Endothelial cell of umbilical vein (primary cell): Measurements from ENCODE around the gene ILF2. TPM values are rescaled to one million over a fixed set of nuclear protein-coding genes. Genes with fewer than 3 reads are reported as not detected.
A peak's percentile ranks its signal among the peaks of the same experiment; 100 is the strongest.

Experiments
- BruUV-seq: library from RNA; stranded (reverse); fragments of 400-500 nt; replicated peaks from 2 replicates; lab custom pipeline; 2021; lab: Mats Ljungman, UMichigan
- CTCF ChIA-PET: fragments of 300-600, 350-600 bp; sonication (Branson Sonifier 250); formaldehyde crosslinking; loops from one replicate; lab custom pipeline; 2021; ENCODE audit warnings: antibody characterized with exemption, inconsistent platforms; lab: Charles Lee
- POLR2A ChIA-PET: fragments of 300-600, 350-600 bp; sonication (Branson Sonifier 250); formaldehyde crosslinking; loops from one replicate; lab custom pipeline; 2021; ENCODE audit warnings: antibody characterized with exemption, inconsistent platforms; lab: Charles Lee
- DNase-seq: peaks from one replicate; pipeline ENCODE4 v3.0.0-alpha.2; 2011; ENCODE audit warnings: low read depth, low spot score
- FAIRE-seq: peaks from 2 replicates; lab custom pipeline; 2011; peaks lifted over from hg19 to GRCh38; lab: Jason Lieb, UNC
- H2AFZ ChIP-seq: 2 replicates; pipeline ENCODE4 v1.6.0; 2012; ENCODE audit warnings: low read depth, low read length, control low read depth, inconsistent platforms
- H3K27ac ChIP-seq: 2 replicates; pipeline ENCODE4 v1.5.1; 2011; ENCODE audit warnings: low read depth, mild to moderate bottlenecking, control low read depth, low read length, moderate library complexity; ENCODE audit not compliant: insufficient read depth
- H3K27me3 ChIP-seq, 2 experiments: 2 replicates each; pipeline versions ENCODE4 v1.6.0 to v1.6.1; 2011; ENCODE audit warnings: low read length in 2 of 2, mixed read lengths in 1 of 2; ENCODE audit not compliant: control insufficient read depth in 2 of 2, insufficient read depth in 2 of 2
- H3K36me3 ChIP-seq, 2 experiments: 2 replicates in 1 of 2; 3 replicates in 1 of 2; pipeline ENCODE4 v1.5.1; 2011; ENCODE audit warnings: low read length in 2 of 2, mild to moderate bottlenecking in 1 of 2, moderate library complexity in 1 of 2; ENCODE audit not compliant: control insufficient read depth in 2 of 2, insufficient read depth in 2 of 2; ENCODE audit errors: extremely low read depth in 1 of 2
- H3K4me1 ChIP-seq: 3 replicates; pipeline ENCODE4 v1.5.1; 2011; ENCODE audit warnings: mild to moderate bottlenecking, low read length; ENCODE audit not compliant: control insufficient read depth, insufficient read depth; ENCODE audit errors: extremely low read depth
- H3K4me2 ChIP-seq: 2 replicates; pipeline ENCODE4 v1.6.1; 2011; ENCODE audit warnings: low read length, control low read depth, mixed read lengths; ENCODE audit not compliant: insufficient read depth
- H3K4me3 ChIP-seq, 3 experiments: fragments of 200-600 bp in 1 of 3; sonication (generic), shearing (Covaris generic) in 1 of 3; replicated peaks in 1 of 3; 2 replicates each; pipeline ENCODE4 v1.5.1; 2011 to 2016; ENCODE audit warnings: control low read depth in 3 of 3, low read length in 3 of 3, mild to moderate bottlenecking in 2 of 3, inconsistent platforms in 1 of 3, low read depth in 1 of 3, moderate library complexity in 1 of 3; ENCODE audit not compliant: insufficient read depth in 1 of 3
- H3K79me2 ChIP-seq: 2 replicates; pipeline ENCODE4 v1.6.0; 2012; ENCODE audit warnings: low read length, inconsistent platforms; ENCODE audit not compliant: control insufficient read depth, insufficient read depth
- H3K9ac ChIP-seq: replicated peaks from 2 replicates; pipeline ENCODE3; 2011; ENCODE audit warnings: low read length, control low read depth; ENCODE audit not compliant: insufficient read depth; ENCODE audit errors: extremely low read depth
- H3K9me1 ChIP-seq: replicated peaks from 3 replicates; pipeline ENCODE4 v1.6.0; 2011; ENCODE audit warnings: mild to moderate bottlenecking, low read length; ENCODE audit not compliant: control insufficient read depth, insufficient read depth; ENCODE audit errors: extremely low read depth
- H3K9me3 ChIP-seq: replicated peaks from 2 replicates; pipeline ENCODE4 v1.5.1; 2012; ENCODE audit warnings: low read length, inconsistent platforms; ENCODE audit not compliant: control insufficient read depth, insufficient read depth
- H4K20me1 ChIP-seq: replicated peaks from 2 replicates; pipeline ENCODE3; 2011; ENCODE audit warnings: mild to moderate bottlenecking, low read length; ENCODE audit not compliant: control insufficient read depth, insufficient read depth; ENCODE audit errors: extremely low read depth
- EZH2 ChIP-seq: IDR thresholded peaks from 2 replicates; pipeline ENCODE4 v1.6.1; 2012; ENCODE audit warnings: borderline replicate concordance, low read depth, mild to moderate bottlenecking, moderate library complexity, low read length, inconsistent platforms; ENCODE audit not compliant: severe bottlenecking
- FOS ChIP-seq: IDR thresholded peaks from 2 replicates; pipeline ENCODE4 v1.6.1; 2011; ENCODE audit warnings: mild to moderate bottlenecking, low read length, moderate library complexity, borderline replicate concordance; ENCODE audit not compliant: insufficient read depth
- GATA2 ChIP-seq: IDR thresholded peaks from 2 replicates; pipeline ENCODE4 v1.7.0; 2011; ENCODE audit warnings: low read depth, mild to moderate bottlenecking, moderate library complexity, mixed read lengths, low read length; ENCODE audit not compliant: insufficient read length, insufficient read depth
- JUN ChIP-seq: IDR thresholded peaks from 2 replicates; pipeline ENCODE4 v1.6.1; 2011; ENCODE audit warnings: borderline replicate concordance, low read depth; ENCODE audit not compliant: insufficient read length, insufficient read depth
- MYC ChIP-seq: IDR thresholded peaks from one replicate; pipeline ENCODE4 v1.6.1; 2011; ENCODE audit warnings: mild to moderate bottlenecking, low read depth, low read length
- POLR2A ChIP-seq: IDR thresholded peaks from 2 replicates; pipeline ENCODE4 v1.6.1; 2012; ENCODE audit warnings: low read depth, mild to moderate bottlenecking, control low read depth, low read length
- POLR2AphosphoS5 ChIP-seq: IDR thresholded peaks from 2 replicates; pipeline ENCODE4 v1.6.1; 2012; ENCODE audit warnings: low read depth, mild to moderate bottlenecking, control low read depth, low read length, moderate library complexity; ENCODE audit not compliant: insufficient read depth
- dilution Hi-C: fragments of 300-500 bp; cut with MboI; formaldehyde crosslinking; loops from one replicate; pipeline ENCODE4 v1.15.0; 2019; ENCODE audit warnings: low sequenced_read_pairs; ENCODE audit not compliant: extremely low pct_ligation_motif_present
- intact Hi-C: fragments of 100-400 bp; cut with micrococcal nuclease; formaldehyde crosslinking; loops from one replicate; pipeline ENCODE4 v1.10.0; 2022
- polyA plus RNA-seq, 4 experiments: library from polyadenylated mRNA; depleted of rRNA in 3 of 4; stranded (reverse) in 3 of 4; unstranded in 1 of 4; fragments of >200 nt; gene quantifications; 2 replicates each; pipeline versions ENCODE4 v1.2.1 to v1.2.3, GENCODE V29; 2011 to 2012; ENCODE audit warnings: missing spikeins in 1 of 4
- total RNA-seq: library from RNA; stranded (reverse); gene quantifications from 2 replicates; pipeline ENCODE4 v1.2.3, GENCODE V29; 2021
- TF ChIP-seq, protein P1 (sequence below), 2 donors: IDR thresholded peaks; 1 replicate in 1 of 2; 2 replicates in 1 of 2; pipeline ENCODE4 v1.5.1; 2011; ENCODE audit warnings: low read length in 2 of 2, mild to moderate bottlenecking in 2 of 2, moderate library complexity in 2 of 2, control low read depth in 1 of 2, inconsistent platforms in 1 of 2, low read depth in 1 of 2; ENCODE audit not compliant: insufficient read depth in 1 of 2; ENCODE audit errors: extremely low read depth in 1 of 2
- TF ChIP-seq, protein P2 (sequence below): IDR thresholded peaks from 2 replicates; pipeline ENCODE4 v1.6.1; 2011; ENCODE audit not compliant: insufficient read depth, insufficient read length

The ILF2 gene
- total and polyA plus RNA-seq, 2 donors (not counting 3 experiments of a cell fraction or from before 2014, with no cell fraction given): 271 to 303 TPM

DNA sequence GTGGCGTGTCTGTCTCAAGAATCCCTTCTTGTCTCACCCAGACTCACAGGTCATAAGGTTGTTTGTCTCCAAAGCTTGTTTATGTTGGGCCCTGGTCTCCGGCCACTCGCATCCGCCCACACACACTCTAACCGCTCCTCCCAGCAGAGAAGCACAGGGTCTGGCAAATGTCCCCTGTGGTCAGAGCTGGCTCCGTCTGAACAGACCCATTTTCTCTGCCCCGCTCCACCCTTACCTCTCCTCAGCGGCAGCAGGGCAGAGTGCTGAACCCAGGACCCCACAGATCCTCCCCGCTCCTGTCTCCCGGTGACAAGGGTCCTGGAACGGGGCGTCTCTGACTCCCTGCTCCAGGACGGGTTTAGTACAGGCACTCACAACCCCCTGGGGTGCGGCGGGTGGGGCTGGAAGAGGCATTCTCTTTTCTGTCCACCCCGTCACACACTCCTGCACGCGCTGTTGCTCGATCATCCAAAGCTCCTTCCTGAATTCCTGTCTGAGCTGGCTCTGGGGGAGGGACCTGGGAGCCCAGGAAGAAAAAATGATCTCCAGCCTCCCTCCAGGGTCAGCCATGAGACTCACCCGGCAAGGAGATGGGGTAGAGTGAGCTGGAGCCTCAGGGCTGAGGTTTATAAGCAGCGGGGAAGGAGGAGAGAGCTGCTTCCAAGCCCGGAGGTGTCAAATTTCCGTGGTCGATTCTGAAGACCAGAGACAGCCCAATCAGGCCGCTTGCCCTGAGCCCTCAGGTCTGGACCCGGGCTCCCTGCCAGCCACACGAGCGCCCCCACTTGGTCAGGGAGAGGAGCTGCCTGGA lies 43.7 kb downstream of the ILF2 start, which contains the start of gene S100A13:
Gene S100A13, minus strand, starts transcription at position 602 of the 811 bp plus-strand sequence. CDS start 1,033 bp downstream, outside the sequence.
- TF ChIP-seq GATA2: no peak
- TF ChIP-seq, protein P1, sequence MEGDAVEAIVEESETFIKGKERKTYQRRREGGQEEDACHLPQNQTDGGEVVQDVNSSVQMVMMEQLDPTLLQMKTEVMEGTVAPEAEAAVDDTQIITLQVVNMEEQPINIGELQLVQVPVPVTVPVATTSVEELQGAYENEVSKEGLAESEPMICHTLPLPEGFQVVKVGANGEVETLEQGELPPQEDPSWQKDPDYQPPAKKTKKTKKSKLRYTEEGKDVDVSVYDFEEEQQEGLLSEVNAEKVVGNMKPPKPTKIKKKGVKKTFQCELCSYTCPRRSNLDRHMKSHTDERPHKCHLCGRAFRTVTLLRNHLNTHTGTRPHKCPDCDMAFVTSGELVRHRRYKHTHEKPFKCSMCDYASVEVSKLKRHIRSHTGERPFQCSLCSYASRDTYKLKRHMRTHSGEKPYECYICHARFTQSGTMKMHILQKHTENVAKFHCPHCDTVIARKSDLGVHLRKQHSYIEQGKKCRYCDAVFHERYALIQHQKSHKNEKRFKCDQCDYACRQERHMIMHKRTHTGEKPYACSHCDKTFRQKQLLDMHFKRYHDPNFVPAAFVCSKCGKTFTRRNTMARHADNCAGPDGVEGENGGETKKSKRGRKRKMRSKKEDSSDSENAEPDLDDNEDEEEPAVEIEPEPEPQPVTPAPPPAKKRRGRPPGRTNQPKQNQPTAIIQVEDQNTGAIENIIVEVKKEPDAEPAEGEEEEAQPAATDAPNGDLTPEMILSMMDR (IDR thresholded peaks at IDR 0.05; ENCODE audit: extremely low read depth in 1 of 2, insufficient read depth in 1 of 2, low read depth in 1 of 2, low read length in 2 of 2): peak; percentile 93
- TF ChIP-seq POLR2AphosphoS5: peak; percentile 91
- TF ChIP-seq MYC: no peak
- TF ChIP-seq, protein P2, sequence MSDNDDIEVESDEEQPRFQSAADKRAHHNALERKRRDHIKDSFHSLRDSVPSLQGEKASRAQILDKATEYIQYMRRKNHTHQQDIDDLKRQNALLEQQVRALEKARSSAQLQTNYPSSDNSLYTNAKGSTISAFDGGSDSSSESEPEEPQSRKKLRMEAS: peak; percentile 14
- TF ChIP-seq JUN: no peak
- TF ChIP-seq POLR2A: peak; percentile 98
- TF ChIP-seq EZH2: no peak
- no peak for TF ChIP-seq FOS
- Histone ChIP-seq H3K4me3 (peak within 1 kb of the TSS; percentile 57 to 74 (median 62)), H3K4me1 (peaks cover 14% of the 10 kb centered on the region), H3K36me3 (no peaks in the 10 kb centered on the region), H4K20me1 (no peaks in the 10 kb centered on the region), H3K4me2 (peak within 1 kb of the TSS; percentile 93), H3K9ac (peak within 1 kb of the TSS; percentile 86), H3K79me2 (peaks cover 28% of the 10 kb centered on the region), H3K9me1 (no peaks in the 10 kb centered on the region), H2AFZ (peak within 1 kb of the TSS; percentile 55), H3K9me3 (no peaks in the 10 kb centered on the region), H3K27me3 (no peaks in the 10 kb centered on the region), H3K27ac (peak within 1 kb of the TSS; percentile 81)
- DNase-seq (peak; percentile 90), FAIRE-seq (peak; percentile 92)
- dilution Hi-C loops (no loop called here), intact Hi-C loops (loop anchor here (1.0 kb wide), 5 partner anchors 18 to 116 kb away; no protein-coding TSS in a partner anchor)
- POLR2A ChIA-PET: interaction anchor here (0.6 to 3.6 kb wide), 21 partner anchors 10 to 163 kb away, joined by 3 to 43 read pairs (median 5); partner anchors contain the start of genes ILF2, S100A14 and S100A16
- CTCF ChIA-PET: interaction anchor here (0.7 to 7.8 kb wide), 38 partner anchors 9 to 146 kb away, joined by 3 to 145 read pairs (median 5); partner anchors contain the start of genes S100A14, S100A16, S100A6 and SNAPIN
- TSS peak; percentile 56 for BruUV-seq
